ENCODE data around the gene DBF4. TPM values are rescaled to one million over a fixed set of nuclear protein-coding genes. Genes with fewer than 3 reads are reported as not detected.

The DBF4 gene
- total and polyA plus RNA-seq, 9 of the 15 experiments (the other 6 are each of a cell fraction or from before 2014, with no cell fraction given), result 37.8 to 145 (median 104) TPM

DNA sequence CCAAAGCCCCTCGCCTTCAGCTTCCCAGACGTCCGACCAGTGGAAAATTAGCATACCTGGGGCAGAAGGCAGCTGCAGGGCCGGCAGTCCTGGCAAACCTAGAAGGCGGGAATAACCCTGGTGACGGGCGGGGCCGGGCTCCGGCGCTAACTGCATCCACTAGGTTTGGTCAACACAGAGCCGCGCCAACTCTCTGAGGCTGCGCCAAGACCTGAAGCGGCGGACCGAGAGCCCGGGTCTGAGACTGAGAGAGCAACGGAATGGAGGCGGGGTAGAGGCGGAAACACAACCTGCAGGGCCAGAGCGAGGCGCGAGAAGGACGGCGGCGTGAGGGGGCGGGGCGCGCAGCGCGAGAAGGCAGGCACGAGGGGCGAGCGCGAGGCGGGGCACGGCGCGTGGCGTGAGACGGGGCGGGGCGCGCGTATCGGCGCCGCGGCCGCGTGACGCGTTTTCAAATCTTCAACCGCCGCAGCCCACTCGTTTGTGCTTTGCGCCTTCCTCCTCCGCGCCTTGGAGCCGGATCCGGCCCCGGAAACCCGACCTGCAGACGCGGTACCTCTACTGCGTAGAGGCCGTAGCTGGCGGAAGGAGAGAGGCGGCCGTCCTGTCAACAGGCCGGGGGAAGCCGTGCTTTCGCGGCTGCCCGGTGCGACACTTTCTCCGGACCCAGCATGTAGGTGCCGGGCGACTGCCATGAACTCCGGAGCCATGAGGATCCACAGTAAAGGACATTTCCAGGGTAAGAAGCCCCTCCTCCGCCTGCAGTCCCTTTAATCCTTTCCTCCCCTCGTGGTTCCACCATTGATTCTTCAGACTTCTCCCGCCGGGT is at the start of gene DBF4, which contains the start of gene SLC25A40 (continued):
- TF ChIP-seq, protein P1, sequence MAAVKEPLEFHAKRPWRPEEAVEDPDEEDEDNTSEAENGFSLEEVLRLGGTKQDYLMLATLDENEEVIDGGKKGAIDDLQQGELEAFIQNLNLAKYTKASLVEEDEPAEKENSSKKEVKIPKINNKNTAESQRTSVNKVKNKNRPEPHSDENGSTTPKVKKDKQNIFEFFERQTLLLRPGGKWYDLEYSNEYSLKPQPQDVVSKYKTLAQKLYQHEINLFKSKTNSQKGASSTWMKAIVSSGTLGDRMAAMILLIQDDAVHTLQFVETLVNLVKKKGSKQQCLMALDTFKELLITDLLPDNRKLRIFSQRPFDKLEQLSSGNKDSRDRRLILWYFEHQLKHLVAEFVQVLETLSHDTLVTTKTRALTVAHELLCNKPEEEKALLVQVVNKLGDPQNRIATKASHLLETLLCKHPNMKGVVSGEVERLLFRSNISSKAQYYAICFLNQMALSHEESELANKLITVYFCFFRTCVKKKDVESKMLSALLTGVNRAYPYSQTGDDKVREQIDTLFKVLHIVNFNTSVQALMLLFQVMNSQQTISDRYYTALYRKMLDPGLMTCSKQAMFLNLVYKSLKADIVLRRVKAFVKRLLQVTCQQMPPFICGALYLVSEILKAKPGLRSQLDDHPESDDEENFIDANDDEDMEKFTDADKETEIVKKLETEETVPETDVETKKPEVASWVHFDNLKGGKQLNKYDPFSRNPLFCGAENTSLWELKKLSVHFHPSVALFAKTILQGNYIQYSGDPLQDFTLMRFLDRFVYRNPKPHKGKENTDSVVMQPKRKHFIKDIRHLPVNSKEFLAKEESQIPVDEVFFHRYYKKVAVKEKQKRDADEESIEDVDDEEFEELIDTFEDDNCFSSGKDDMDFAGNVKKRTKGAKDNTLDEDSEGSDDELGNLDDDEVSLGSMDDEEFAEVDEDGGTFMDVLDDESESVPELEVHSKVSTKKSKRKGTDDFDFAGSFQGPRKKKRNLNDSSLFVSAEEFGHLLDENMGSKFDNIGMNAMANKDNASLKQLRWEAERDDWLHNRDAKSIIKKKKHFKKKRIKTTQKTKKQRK (IDR thresholded peaks at IDR 0.05; ENCODE audit: borderline replicate concordance, low read depth, low read length), result no peak
- TF ChIP-seq, protein P2, sequence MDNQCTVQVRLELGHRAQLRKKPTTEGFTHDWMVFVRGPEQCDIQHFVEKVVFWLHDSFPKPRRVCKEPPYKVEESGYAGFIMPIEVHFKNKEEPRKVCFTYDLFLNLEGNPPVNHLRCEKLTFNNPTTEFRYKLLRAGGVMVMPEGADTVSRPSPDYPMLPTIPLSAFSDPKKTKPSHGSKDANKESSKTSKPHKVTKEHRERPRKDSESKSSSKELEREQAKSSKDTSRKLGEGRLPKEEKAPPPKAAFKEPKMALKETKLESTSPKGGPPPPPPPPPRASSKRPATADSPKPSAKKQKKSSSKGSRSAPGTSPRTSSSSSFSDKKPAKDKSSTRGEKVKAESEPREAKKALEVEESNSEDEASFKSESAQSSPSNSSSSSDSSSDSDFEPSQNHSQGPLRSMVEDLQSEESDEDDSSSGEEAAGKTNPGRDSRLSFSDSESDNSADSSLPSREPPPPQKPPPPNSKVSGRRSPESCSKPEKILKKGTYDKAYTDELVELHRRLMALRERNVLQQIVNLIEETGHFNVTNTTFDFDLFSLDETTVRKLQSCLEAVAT (IDR thresholded peaks at IDR 0.05), result 0 out of 4 replicates have a peak, but pooled peaks of 1 of the 2 experiments have one; percentile 7
- TF ChIP-seq NR3C1 (CRISPR knock-in tag; IDR thresholded peaks at IDR 0.05), result no peak
- TF ChIP-seq, protein P3, sequence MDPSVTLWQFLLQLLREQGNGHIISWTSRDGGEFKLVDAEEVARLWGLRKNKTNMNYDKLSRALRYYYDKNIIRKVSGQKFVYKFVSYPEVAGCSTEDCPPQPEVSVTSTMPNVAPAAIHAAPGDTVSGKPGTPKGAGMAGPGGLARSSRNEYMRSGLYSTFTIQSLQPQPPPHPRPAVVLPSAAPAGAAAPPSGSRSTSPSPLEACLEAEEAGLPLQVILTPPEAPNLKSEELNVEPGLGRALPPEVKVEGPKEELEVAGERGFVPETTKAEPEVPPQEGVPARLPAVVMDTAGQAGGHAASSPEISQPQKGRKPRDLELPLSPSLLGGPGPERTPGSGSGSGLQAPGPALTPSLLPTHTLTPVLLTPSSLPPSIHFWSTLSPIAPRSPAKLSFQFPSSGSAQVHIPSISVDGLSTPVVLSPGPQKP (CRISPR knock-in tag; IDR thresholded peaks at IDR 0.05), result no peak
- TF ChIP-seq GTF2A2 (tag; IDR thresholded peaks at IDR 0.05), result 0 out of 2 replicates have a peak, but pooled peaks have one; percentile 43
- TF ChIP-seq ERF (CRISPR knock-in tag; IDR thresholded peaks at IDR 0.05), result 0 out of 2 replicates have a peak, but pooled peaks have one; percentile 4
- TF ChIP-seq, protein P4, sequence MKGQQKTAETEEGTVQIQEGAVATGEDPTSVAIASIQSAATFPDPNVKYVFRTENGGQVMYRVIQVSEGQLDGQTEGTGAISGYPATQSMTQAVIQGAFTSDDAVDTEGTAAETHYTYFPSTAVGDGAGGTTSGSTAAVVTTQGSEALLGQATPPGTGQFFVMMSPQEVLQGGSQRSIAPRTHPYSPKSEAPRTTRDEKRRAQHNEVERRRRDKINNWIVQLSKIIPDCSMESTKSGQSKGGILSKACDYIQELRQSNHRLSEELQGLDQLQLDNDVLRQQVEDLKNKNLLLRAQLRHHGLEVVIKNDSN (CRISPR knock-in tag; IDR thresholded peaks at IDR 0.05), result peak; percentile 74
- no peak for TF ChIP-seq ZNF165 (CRISPR knock-in tag; IDR thresholded peaks at IDR 0.05; ENCODE audit: borderline replicate concordance)
- no peak for TF ChIP-seq ZNF133 (CRISPR knock-in tag; IDR thresholded peaks at IDR 0.05)
- TF ChIP-seq MEIS2 (IDR thresholded peaks at IDR 0.05; ENCODE audit: partially characterized antibody), result peak; percentile 57
- TF ChIP-seq RBBP5 (IDR thresholded peaks at IDR 0.05; ENCODE audit: borderline replicate concordance, insufficient read depth, low read length, poor library complexity, severe bottlenecking), result peak; percentile 78
- TF ChIP-seq MTA3 (IDR thresholded peaks at IDR 0.05; ENCODE audit: borderline replicate concordance), result peak; percentile 96
- peak; percentile 6; the same call in 1 of the 2 replicates for TF ChIP-seq JUND (IDR thresholded peaks at IDR 0.05; ENCODE audit: borderline replicate concordance, low read depth, low read length)
- TF ChIP-seq JUND (tag; IDR thresholded peaks at IDR 0.05; ENCODE audit: borderline replicate concordance, low read depth, low read length), result peak; percentile 32; the same call in 1 of the 3 replicates
- TF ChIP-seq, protein P5, sequence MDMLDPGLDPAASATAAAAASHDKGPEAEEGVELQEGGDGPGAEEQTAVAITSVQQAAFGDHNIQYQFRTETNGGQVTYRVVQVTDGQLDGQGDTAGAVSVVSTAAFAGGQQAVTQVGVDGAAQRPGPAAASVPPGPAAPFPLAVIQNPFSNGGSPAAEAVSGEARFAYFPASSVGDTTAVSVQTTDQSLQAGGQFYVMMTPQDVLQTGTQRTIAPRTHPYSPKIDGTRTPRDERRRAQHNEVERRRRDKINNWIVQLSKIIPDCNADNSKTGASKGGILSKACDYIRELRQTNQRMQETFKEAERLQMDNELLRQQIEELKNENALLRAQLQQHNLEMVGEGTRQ (CRISPR knock-in tag; IDR thresholded peaks at IDR 0.05), result peak; percentile 72
- no peak for TF ChIP-seq SMAD3 (CRISPR knock-in tag; conservative IDR thresholded peaks at IDR 0.05)
- no peak for TF ChIP-seq ZNF253 (CRISPR knock-in tag; conservative IDR thresholded peaks at IDR 0.05)
- no peak for TF ChIP-seq HNRNPH1 (optimal IDR thresholded peaks at IDR 0.05; ENCODE audit: low read depth, low read length)
- no peak for TF ChIP-seq RBM14 (IDR thresholded peaks at IDR 0.05; ENCODE audit: borderline replicate concordance, insufficient read depth, low read depth, low read length)

Measured in K562 (cell line).